HUES48 (cell line): Measurements from ENCODE around the gene GAGE12J.
"Not testable (repeated sequence)": the region's sequence is repeated elsewhere in the genome, so short reads cannot be mapped to it uniquely, and the experiment has no call there.

Experiments
- H3K27ac ChIP-seq: one replicate; pipeline ENCODE4 v1.7.0; 2013; ENCODE audit warnings: low read depth, low read length, inconsistent platforms
- H3K27me3 ChIP-seq: 2 replicates; pipeline ENCODE4 v1.6.1; 2013; ENCODE audit warnings: mild to moderate bottlenecking, low read length; ENCODE audit not compliant: control insufficient read depth, insufficient read depth
- H3K36me3 ChIP-seq: 2 replicates; pipeline ENCODE4 v1.6.1; 2013; ENCODE audit warnings: low read length; ENCODE audit not compliant: control insufficient read depth, insufficient read depth
- H3K4me1 ChIP-seq: 2 replicates; pipeline ENCODE4 v1.6.1; 2013; ENCODE audit warnings: mild to moderate bottlenecking, low read length; ENCODE audit not compliant: control insufficient read depth, insufficient read depth
- H3K4me3 ChIP-seq: 2 replicates; pipeline ENCODE4 v1.5.1; 2013; ENCODE audit warnings: mild to moderate bottlenecking, low read depth, low read length
- H3K9ac ChIP-seq: 2 replicates; pipeline ENCODE4 v1.6.1; 2013; ENCODE audit warnings: mild to moderate bottlenecking, low read depth, low read length, moderate library complexity
- H3K9me3 ChIP-seq: 2 replicates; pipeline ENCODE4 v1.6.1; 2013; ENCODE audit warnings: low read length; ENCODE audit not compliant: control insufficient read depth, insufficient read depth

GAGE12J gene

DNA sequence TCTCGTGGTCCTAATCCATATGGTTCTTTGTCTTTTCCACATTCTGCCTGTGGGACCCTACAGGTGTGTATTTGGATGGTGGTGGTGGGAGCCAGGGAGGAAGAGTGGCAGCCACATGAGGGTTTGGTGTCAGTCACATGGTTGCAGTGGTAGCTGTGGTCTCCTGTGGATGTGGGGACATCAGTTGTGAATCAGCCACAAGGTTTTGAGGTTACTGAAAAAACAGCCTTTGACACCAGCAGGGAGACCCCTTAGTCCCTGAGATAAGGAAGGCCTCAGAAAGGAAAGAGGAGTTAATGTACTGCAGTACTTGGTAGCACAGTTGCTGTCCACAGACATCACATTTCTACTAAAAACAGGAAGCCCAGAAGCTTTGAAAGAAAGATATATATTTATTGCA is 34.2 kb upstream of the GAGE12J start:
- Histone ChIP-seq H3K9me3 (peaks cover 38% of the 10 kb centered on the region), H3K36me3 (0 out of 2 replicates have a peak, but pooled peaks cover 3% of the 10 kb centered on the region), H3K4me3 (no peak overlapping the region), H3K9ac (no peak overlapping the region), H3K4me1 (no peaks in the 10 kb centered on the region), H3K27ac (no peak overlapping the region), H3K27me3 (no peaks in the 10 kb centered on the region)

DNA sequence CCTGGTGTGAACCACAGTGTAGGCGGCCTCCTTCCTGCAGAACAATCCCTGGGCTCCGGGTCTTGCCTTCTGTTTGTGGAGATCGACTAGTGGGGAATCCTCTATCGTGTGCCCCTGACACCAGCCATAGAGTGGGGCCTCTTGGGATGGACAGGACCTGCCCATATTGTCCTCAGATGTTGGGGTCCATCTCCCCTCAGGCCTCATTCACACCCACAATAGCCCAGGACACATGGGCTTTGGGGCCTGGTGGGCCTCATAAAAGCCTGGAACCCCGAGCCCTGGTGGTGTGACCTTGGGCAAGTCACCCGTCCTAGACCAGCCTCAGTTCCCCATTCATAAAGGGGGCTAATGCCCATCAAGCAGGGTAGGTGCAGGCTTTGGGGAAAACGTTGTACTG is 31.6 kb upstream of the GAGE12J start:
- peaks cover 44% of the 10 kb centered on the region for H3K9me3 ChIP-seq
- no peak overlapping the region for H3K27ac ChIP-seq
- H3K4me1 ChIP-seq = no peaks in the 10 kb centered on the region
- H3K27me3 ChIP-seq = no peaks in the 10 kb centered on the region
- no peak overlapping the region for H3K4me3 ChIP-seq
- 0 out of 2 replicates have a peak, but pooled peaks cover 3% of the 10 kb centered on the region for H3K36me3 ChIP-seq
- no peak overlapping the region for H3K9ac ChIP-seq

DNA sequence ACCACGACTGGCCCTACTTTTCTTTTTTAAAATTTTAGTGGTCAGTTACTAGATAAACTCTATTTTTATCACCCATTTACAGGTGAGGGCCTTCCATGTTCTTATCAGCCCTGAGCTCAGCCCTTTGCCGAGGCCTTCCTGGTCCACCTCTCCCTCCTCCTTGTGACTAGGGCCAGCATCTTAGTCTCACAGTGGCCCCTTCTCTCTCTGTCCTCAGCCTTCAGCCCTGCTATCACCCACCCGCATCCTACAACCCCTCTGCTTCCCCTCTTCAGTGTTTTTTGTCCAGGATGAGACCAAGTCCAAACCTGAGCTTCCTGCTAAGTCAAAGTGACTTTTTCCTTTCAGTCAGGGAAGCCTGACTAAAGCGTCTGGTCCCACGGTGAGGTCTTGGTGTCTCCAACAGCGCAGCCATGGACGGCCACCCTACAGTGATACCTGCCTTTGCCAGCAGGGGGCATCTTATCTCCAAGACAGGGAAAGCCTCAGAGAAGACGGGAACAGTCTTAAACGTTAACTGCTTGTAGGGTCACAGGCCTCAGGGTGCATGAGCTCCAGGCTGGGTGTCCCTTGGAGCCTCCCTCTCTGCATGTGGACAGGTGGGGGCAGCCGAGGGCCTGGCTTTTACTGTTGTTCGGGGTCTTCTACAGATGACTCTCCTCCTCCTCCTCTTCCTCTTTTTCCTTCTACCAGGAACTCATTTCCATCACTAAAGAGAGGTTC is 30.1 kb upstream of the GAGE12J start:
- no peak overlapping the region for H3K9ac ChIP-seq

DNA sequence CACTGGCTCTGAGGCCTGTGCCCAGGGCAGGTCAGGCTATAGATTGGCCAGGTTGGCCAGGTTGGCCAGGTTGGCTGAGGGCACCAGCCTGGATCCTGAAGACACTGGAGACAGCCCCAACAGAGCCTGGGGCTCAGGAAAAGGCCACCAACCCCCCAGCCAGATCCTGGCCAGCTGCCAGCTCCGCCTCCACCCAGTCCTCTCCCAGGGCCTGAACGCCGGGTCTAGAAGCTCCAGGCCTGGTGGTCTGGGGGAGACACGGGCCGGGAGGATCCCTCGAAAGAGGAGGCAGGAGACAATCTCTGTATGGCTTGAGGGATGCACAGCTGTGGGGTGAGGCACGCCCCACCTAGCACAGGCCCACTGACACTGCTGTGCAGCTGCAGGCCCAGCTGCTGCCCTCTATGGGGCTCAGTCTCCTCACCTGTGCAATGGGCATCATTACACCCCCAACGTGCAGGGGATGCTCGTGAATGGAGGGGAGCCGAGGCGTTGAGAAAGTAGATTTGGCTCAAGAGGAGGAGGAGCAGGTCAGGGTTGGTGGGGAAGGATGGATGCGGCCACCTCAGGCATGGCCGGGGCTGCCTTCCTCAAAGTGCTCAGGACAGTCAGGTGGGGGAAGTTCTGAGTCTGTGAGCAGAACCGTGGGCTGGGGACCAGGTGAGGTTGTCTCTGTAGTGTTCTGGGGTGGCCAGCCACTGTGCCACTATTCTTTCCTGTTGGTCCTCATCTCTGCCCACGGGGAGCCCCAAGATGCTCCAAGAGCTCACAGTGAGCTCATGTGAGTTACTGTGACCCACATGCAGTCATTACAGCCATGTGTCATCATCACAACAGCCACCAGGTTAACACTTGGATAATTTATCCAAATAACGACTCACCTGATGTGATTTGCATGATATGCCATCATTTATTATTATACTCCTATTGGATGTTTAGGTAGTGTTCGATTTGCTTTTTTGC is 29.2 kb upstream of the GAGE12J start:
- no peak overlapping the region for H3K4me3 ChIP-seq
- no peak overlapping the region for H3K9ac ChIP-seq
- no peaks in the 10 kb centered on the region for H3K27me3 ChIP-seq
- no peaks in the 10 kb centered on the region for H3K4me1 ChIP-seq
- H3K9me3 ChIP-seq = peaks cover 26% of the 10 kb centered on the region
- H3K27ac ChIP-seq = no peak overlapping the region
- H3K36me3 ChIP-seq = no peaks in the 10 kb centered on the region

More for the DNA sequence above, 30.1 kb upstream of the GAGE12J start:
- Histone ChIP-seq H3K27me3 (no peaks in the 10 kb centered on the region), H3K4me1 (no peaks in the 10 kb centered on the region), H3K9me3 (peaks cover 33% of the 10 kb centered on the region), H3K27ac (no peak overlapping the region), H3K4me3 (no peak overlapping the region), H3K36me3 (no peaks in the 10 kb centered on the region)

DNA sequence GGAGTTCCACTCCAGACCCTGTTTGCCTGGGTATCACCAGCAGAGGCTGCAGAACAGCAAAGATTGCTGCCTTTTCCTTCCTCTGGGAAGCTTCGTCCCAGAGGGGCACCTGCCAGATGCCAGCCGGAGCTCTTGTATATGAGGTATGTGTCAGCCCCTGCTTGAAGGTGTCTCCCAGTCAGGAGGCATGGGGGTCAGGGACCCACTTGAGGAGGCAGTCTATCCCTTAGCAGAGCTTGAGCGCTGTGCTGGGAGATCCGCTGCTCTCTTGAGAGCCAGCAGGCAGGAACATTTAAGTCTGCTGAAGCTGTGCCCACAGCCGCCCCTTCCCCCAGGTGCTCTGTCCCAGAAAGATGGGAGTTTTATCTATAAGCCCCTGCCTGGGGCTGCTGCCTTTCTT is 22.5 kb upstream of the GAGE12J start:
- not testable (repeated sequence) for H3K9ac ChIP-seq, H3K27me3 ChIP-seq, H3K36me3 ChIP-seq

DNA sequence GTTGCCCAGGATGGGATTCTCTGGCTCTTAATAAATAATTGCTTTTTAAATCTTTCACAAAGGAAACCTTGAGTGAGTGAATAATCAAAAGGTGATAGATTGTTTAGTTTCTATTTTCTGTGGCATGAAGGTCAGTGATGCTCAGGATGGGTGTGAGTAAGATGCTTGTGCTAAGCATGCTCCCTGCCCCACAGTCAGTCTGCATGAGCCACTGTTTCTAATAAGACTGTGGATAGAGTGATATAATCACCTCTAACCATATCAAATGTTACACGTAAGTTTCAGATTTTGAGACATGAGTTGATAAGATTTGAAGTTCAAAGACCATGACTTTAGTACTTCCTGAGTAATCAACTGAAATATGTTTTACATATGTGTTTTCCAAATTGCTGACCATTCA is 21.1 kb upstream of the GAGE12J start:
- H3K27me3 ChIP-seq = no peaks in the 10 kb centered on the region
- H3K4me3 ChIP-seq = no peak overlapping the region
- H3K9ac ChIP-seq = no peak overlapping the region

More for the DNA sequence above, 22.5 kb upstream of the GAGE12J start:
- not testable (repeated sequence) for H3K27ac ChIP-seq, H3K4me1 ChIP-seq, H3K4me3 ChIP-seq
- H3K9me3 ChIP-seq = peaks cover 32% of the 10 kb centered on the region

DNA sequence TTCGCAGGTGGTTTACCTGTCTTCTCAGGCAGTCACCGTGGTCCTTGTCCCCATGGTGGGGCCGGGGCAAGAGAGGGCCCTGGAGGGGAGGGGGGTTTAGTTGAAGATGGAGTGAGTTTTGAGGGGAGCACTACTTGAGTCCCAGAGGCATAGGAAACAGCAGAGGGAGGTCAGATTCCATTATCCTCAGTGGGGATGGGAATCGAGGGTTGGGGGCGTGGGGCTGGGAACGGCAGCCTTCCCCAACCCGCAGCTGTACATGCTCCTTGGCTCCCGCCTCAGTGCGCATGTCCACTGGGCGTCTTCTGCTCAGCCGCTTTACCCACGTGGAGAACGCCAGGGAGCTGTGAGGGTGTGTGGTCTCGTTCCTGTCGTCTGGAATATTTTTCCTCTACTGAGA is 18.5 kb upstream of the GAGE12J start, which contains the start of gene GAGE10:
TSS of gene GAGE10 (plus strand) at position 301 of the 400 bp plus-strand sequence. CDS start 1,214 bp downstream, outside the sequence.
- H3K9me3 ChIP-seq = peaks cover 34% of the 10 kb centered on the region
- H3K4me3 ChIP-seq = no peak within 1 kb of the TSS
- H3K4me1 ChIP-seq = peaks cover under 1% of the 10 kb centered on the region; the same call in 1 of the 2 replicates
- no peak within 1 kb of the TSS for H3K9ac ChIP-seq
- H3K27me3 ChIP-seq = no peaks in the 10 kb centered on the region
- no peaks in the 10 kb centered on the region for H3K36me3 ChIP-seq
- no peak within 1 kb of the TSS for H3K27ac ChIP-seq

More for the DNA sequence above, 21.1 kb upstream of the GAGE12J start:
- Histone ChIP-seq H3K27ac (no peak overlapping the region), H3K4me1 (no peaks in the 10 kb centered on the region), H3K9me3 (peaks cover 34% of the 10 kb centered on the region), H3K36me3 (no peaks in the 10 kb centered on the region)

DNA sequence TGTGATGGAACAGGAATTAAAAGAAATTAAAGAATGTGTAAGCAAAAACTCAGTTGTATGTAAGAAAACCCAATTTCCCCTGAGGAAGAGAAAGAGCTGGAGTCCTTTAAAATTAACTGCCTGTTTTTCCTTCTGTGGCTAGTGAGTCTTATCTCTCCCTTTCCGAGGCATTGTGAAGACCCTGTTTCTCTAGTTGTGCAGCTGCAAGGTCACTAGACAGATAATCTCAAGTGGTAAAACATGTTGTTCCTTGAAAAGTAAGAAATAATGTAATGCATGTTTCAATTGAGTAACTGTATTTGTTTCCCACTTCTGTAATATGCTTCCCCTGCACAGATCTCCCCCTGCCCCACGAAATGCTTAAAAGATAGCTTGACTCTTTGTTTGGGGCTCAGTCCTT is 14.1 kb upstream of the GAGE12J start:
- Histone ChIP-seq H3K9me3 (peaks cover 34% of the 10 kb centered on the region), H3K4me1 (peaks cover 27% of the 10 kb centered on the region)
- not testable (repeated sequence) for H3K4me3 ChIP-seq, H3K9ac ChIP-seq, H3K36me3 ChIP-seq, H3K27me3 ChIP-seq, H3K27ac ChIP-seq

DNA sequence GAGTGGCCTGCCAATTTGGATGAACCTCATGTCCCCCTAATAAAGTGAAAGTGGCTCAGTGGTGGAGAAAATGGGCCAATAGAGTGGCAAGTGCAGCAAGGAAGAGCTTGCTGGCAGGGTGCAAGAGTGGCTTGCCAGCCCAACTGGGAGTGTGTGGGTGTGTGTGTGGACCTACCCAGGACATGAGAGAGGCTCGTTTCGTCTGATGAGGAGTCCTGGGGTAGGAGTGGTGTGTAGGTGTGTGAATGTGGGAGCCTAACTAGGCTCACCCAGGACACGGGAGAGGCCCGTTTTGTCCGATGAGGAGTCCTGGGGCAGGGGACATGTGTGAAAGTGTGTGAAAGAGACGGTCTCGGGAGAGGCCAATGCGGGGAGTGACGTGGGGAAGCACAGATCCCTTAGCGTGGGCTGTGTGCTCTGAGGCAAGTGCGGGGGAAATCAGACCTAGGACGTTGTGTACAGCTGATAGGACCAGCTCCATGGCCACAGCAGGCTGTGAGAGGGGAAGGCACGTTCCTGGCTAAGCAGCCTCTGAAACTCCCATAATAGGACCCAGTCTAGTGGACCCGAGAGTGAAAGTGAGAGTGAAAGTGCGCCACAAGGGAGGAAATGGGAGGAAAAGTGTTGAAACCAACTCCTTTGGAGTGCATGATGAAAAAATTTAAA is 13.1 kb upstream of the GAGE12J start:
- H3K4me3 ChIP-seq = peak overlapping the region; percentile 50; the same call in 1 of the 2 replicates
- peak overlapping the region; percentile 61 for H3K9ac ChIP-seq
- peaks cover 34% of the 10 kb centered on the region for H3K9me3 ChIP-seq
- H3K27ac ChIP-seq = peak overlapping the region; percentile 90
- no peaks in the 10 kb centered on the region for H3K36me3 ChIP-seq
- H3K4me1 ChIP-seq = peaks cover 27% of the 10 kb centered on the region
- H3K27me3 ChIP-seq = no peaks in the 10 kb centered on the region

DNA sequence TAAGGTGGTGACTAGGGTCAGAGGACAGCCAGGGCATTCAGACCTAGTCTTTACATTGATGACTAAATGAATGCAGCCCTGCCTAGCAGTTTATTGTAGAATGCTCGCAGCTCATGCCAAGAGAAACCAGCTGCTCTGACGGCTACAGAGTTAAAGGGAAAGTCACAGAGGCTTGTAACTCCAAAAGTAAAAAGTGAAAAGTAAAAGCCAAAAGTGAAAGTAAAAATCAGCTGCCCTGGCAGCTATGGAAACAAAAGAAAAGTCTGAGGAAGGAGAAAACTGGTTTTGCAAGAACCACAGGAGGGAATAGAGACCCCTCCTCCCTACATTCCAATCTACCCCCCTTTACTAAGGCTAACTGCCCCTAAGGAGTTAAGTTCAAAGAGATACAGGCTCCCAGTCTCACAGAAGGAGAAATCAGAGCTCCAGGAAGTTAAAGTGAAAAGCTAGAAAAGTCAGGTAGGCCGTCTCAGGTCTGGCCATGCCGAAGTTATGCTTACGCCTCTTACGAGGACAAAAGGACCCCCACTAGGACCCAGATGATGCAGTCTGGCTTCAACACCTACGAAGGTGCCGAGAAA is 12.3 kb upstream of the GAGE12J start:
- Histone ChIP-seq H3K36me3 (no peaks in the 10 kb centered on the region), H3K9ac (peak overlapping the region; percentile 61), H3K4me3 (peak overlapping the region; percentile 50), H3K27me3 (no peaks in the 10 kb centered on the region), H3K9me3 (peaks cover 26% of the 10 kb centered on the region), H3K4me1 (peaks cover 27% of the 10 kb centered on the region), H3K27ac (peak overlapping the region; percentile 90)
